ENCODE results near the gene NT5C3B. TPM values are rescaled to one million over a fixed set of nuclear protein-coding genes. Genes with fewer than 3 reads are reported as not detected.
"Not testable (repeated sequence)": the region's sequence is repeated elsewhere in the genome, so short reads cannot be mapped to it uniquely, and the experiment has no call there.

Gene NT5C3B
- total RNA-seq (2022) (62.0 and 65.2 TPM in 2 replicates), Bru-seq, nascent RNA (percentile 65 among the genes with signal in this experiment), BruChase-seq, experiment 1, labeled RNA remaining after a 6-hour chase (percentile 76 among the genes with signal in this experiment), BruChase-seq, experiment 2, labeled RNA remaining after a 2-hour chase (percentile 64 among the genes with signal in this experiment)
- long read RNA-seq, transcript NT5C3B-203 (9 exons, 975 nt): minor isoform, 9 of 92 reads
- long read RNA-seq, transcript NT5C3B-216 (8 exons, 1,534 nt): major isoform, 50 of 92 reads
- long read RNA-seq, partial matches to known transcripts: 2 of 92 reads
- long read RNA-seq, other reads (novel, unspliced or antisense): 26 of 92 reads

- peaks cover 16% of the 10 kb centered on the region for H3K36me3 Mint-ChIP-seq (ENCODE audit: insufficient read depth, unreplicated experiment)
- CTCF ChIA-PET: no interaction called here
Observed at GRCh38 chr17:41835800-41836549, at the start of gene NT5C3B. Gene NT5C3B, minus strand, starts transcription at chr17:41836232. Its CDS starts 39 bp downstream, at chr17:41836193.

GRCh38 chr17:41885733-41886132 is 49.7 kb upstream of the NT5C3B start:
- intact Hi-C loops (cut with micrococcal nuclease; ENCODE audit: unreplicated experiment): no loop called here
- Mint-ChIP-seq H3K27me3 (ENCODE audit: unreplicated experiment) (no peaks in the 10 kb centered on the region), H3K27ac (ENCODE audit: unreplicated experiment) (no peak overlapping the region), H3K4me3 (ENCODE audit: low read depth, unreplicated experiment) (no peak overlapping the region), H3K9me3 (ENCODE audit: low read depth, unreplicated experiment) (no peaks in the 10 kb centered on the region), H3K4me1 (ENCODE audit: low read depth, unreplicated experiment) (no peaks in the 10 kb centered on the region), H3K36me3 (ENCODE audit: insufficient read depth, unreplicated experiment) (peaks cover 88% of the 10 kb centered on the region)
- CTCF ChIA-PET: no interaction called here
- no peak for TF ChIP-seq CTCF (IDR thresholded peaks at IDR 0.05; ENCODE audit: unreplicated experiment)
- BruUV-seq (replicated peaks): no TSS peak
- no peak for DNase-seq

More at GRCh38 chr17:41835800-41836549, at the start of gene NT5C3B:
- no peak for TF ChIP-seq CTCF (IDR thresholded peaks at IDR 0.05; ENCODE audit: unreplicated experiment)
- intact Hi-C loops (cut with micrococcal nuclease; ENCODE audit: unreplicated experiment): no loop called here
- BruUV-seq (replicated peaks): no TSS peak
- Mint-ChIP-seq H3K27ac (ENCODE audit: unreplicated experiment) (peak within 1 kb of the TSS; percentile 33), H3K27me3 (ENCODE audit: unreplicated experiment) (no peaks in the 10 kb centered on the region), H3K4me3 (ENCODE audit: low read depth, unreplicated experiment) (peak within 1 kb of the TSS; percentile 81), H3K9me3 (ENCODE audit: low read depth, unreplicated experiment) (no peaks in the 10 kb centered on the region), H3K4me1 (ENCODE audit: low read depth, unreplicated experiment) (peaks cover 18% of the 10 kb centered on the region)
- DNase-seq: peak; percentile 77

- CTCF ChIA-PET: no interaction called here
- Mint-ChIP-seq H3K9me3 (ENCODE audit: low read depth, unreplicated experiment) (no peaks in the 10 kb centered on the region), H3K4me1 (ENCODE audit: low read depth, unreplicated experiment) (no peaks in the 10 kb centered on the region), H3K4me3 (ENCODE audit: low read depth, unreplicated experiment) (no peak overlapping the region), H3K27ac (ENCODE audit: unreplicated experiment) (no peak overlapping the region), H3K27me3 (ENCODE audit: unreplicated experiment) (no peaks in the 10 kb centered on the region), H3K36me3 (ENCODE audit: insufficient read depth, unreplicated experiment) (peaks cover 89% of the 10 kb centered on the region)
- DNase-seq: no peak
- no peak for TF ChIP-seq CTCF (IDR thresholded peaks at IDR 0.05; ENCODE audit: unreplicated experiment)
- intact Hi-C loops (cut with micrococcal nuclease; ENCODE audit: unreplicated experiment): no loop called here
- BruUV-seq (replicated peaks): no TSS peak
Observed at GRCh38 chr17:41882756-41883155, 46.7 kb upstream of the NT5C3B start.

- Mint-ChIP-seq H3K36me3 (ENCODE audit: insufficient read depth, unreplicated experiment) (peaks cover 90% of the 10 kb centered on the region), H3K4me1 (ENCODE audit: low read depth, unreplicated experiment) (no peaks in the 10 kb centered on the region), H3K27ac (ENCODE audit: unreplicated experiment) (no peak overlapping the region), H3K4me3 (ENCODE audit: low read depth, unreplicated experiment) (no peak overlapping the region), H3K27me3 (ENCODE audit: unreplicated experiment) (no peaks in the 10 kb centered on the region), H3K9me3 (ENCODE audit: low read depth, unreplicated experiment) (no peaks in the 10 kb centered on the region)
- no peak for TF ChIP-seq CTCF (IDR thresholded peaks at IDR 0.05; ENCODE audit: unreplicated experiment)
- BruUV-seq (replicated peaks): no TSS peak
- CTCF ChIA-PET: no interaction called here
- DNase-seq: no peak
- intact Hi-C loops (cut with micrococcal nuclease; ENCODE audit: unreplicated experiment): no loop called here
Observed at GRCh38 chr17:41880130-41880529, 44.1 kb upstream of the NT5C3B start.

GRCh38 chr17:41874293-41874670 is 38.2 kb upstream of the NT5C3B start:
- H3K9me3 Mint-ChIP-seq (ENCODE audit: low read depth, unreplicated experiment); H3K4me3 Mint-ChIP-seq (ENCODE audit: low read depth, unreplicated experiment); H3K27ac Mint-ChIP-seq (ENCODE audit: unreplicated experiment); BruUV-seq (replicated peaks); intact Hi-C loops (cut with micrococcal nuclease; ENCODE audit: unreplicated experiment); CTCF ChIA-PET; H3K4me1 Mint-ChIP-seq (ENCODE audit: low read depth, unreplicated experiment); DNase-seq; H3K27me3 Mint-ChIP-seq (ENCODE audit: unreplicated experiment): not testable (repeated sequence)
- H3K36me3 Mint-ChIP-seq (ENCODE audit: insufficient read depth, unreplicated experiment): peaks cover 93% of the 10 kb centered on the region

All from Calu3 (cell line).